HepG2 (cell line): ENCODE data around the gene RUBCNL.

ENCODE experiments used
- MYNN ChIP-seq: sonication (generic); formaldehyde crosslinking; IDR thresholded peaks from 2 replicates; pipeline ENCODE4 v1.4.0; 2020; ENCODE audit warnings: mild to moderate bottlenecking, low read depth, missing genetic modification reagents
- POLR2AphosphoS5 ChIP-seq: IDR thresholded peaks from 2 replicates; pipeline ENCODE4 v1.6.1; 2012; ENCODE audit warnings: low read depth, low read length
- ZFP41 ChIP-seq: sonication (generic); formaldehyde crosslinking; IDR thresholded peaks from 2 replicates; pipeline ENCODE4 v1.4.0; 2020; ENCODE audit warnings: mild to moderate bottlenecking, missing genetic modification reagents, borderline replicate concordance

DNA sequence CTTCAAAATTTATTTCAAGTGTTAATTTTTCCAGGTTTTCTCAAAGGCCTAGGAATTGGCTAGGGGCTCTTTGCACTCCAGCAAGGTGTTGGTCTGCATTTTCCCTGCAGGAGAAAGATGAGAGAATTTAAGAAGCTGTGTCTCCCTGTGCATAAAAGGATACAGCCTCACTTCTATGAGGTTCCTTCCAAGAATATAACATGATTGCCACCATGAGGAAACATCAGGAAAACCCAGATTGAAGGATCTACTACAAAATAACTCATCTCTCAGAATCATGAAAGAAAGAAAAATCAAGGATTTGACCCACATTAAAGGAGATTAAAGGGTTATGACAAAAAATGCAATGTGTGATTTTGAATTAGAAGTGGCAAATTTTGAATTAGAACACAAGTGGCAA is 69.9 kb downstream of the RUBCNL start:
- TF ChIP-seq MYNN (CRISPR knock-in tag) (no peak), POLR2AphosphoS5 (no peak), ZFP41 (CRISPR knock-in tag) (no peak)
